ENCODE data around the gene WDR45.

- TF ChIP-seq CTCF (IDR thresholded peaks at IDR 0.05) (no peak), POLR2A (IDR thresholded peaks at IDR 0.05) (no peak)
Observed at GRCh38 chrX:49067285-49068120, 12.2 kb downstream of the WDR45 start.

Measured in uterus (tissue), 2 donors.